DOHH2 (cell line): ENCODE measurements around the gene AMMECR1.

Experiments
- H3F3A ChIP-seq: fragments of 200-600 bp; sonication (generic), shearing (Covaris generic); 2 replicates; pipeline ENCODE4 v1.6.0; 2016; ENCODE audit warnings: antibody characterized with exemption, mild to moderate bottlenecking; ENCODE audit not compliant: control insufficient read depth, insufficient read depth
- H3K27ac ChIP-seq: fragments of 200-600 bp; sonication (generic); 2 replicates; pipeline ENCODE4 v1.5.1; 2014; ENCODE audit warnings: low read depth, mild to moderate bottlenecking, low read length, moderate library complexity
- H3K27me3 ChIP-seq: fragments of 200-600 bp; sonication (generic); 2 replicates; pipeline ENCODE4 v1.6.1; 2014; ENCODE audit warnings: mild to moderate bottlenecking, low read length, mixed read lengths; ENCODE audit not compliant: control insufficient read depth
- H3K36me3 ChIP-seq: fragments of 200-600 bp; sonication (generic); 2 replicates; pipeline ENCODE4 v1.6.1; 2014; ENCODE audit warnings: mild to moderate bottlenecking, low read length, moderate library complexity, mixed read lengths; ENCODE audit not compliant: control insufficient read depth
- H3K4me1 ChIP-seq: fragments of 200-600 bp; sonication (generic); 2 replicates; pipeline ENCODE4 v1.6.1; 2014; ENCODE audit warnings: mild to moderate bottlenecking, low read length, mixed read lengths; ENCODE audit not compliant: control insufficient read depth
- H3K4me2 ChIP-seq: fragments of 200-600 bp; sonication (generic); 2 replicates; pipeline ENCODE4 v1.6.0; 2014; ENCODE audit warnings: mild to moderate bottlenecking, low read length, moderate library complexity
- H3K4me3 ChIP-seq: fragments of 200-600 bp; sonication (generic); 2 replicates; pipeline ENCODE4 v1.5.1; 2014; ENCODE audit warnings: mild to moderate bottlenecking, low read length, mixed read lengths
- H3K79me2 ChIP-seq: fragments of 200-600 bp; sonication (generic); 2 replicates; pipeline ENCODE4 v1.6.1; 2014; ENCODE audit warnings: mild to moderate bottlenecking, low read length, mixed read lengths; ENCODE audit not compliant: control insufficient read depth
- H3K9me2 ChIP-seq: fragments of 200-600 bp; sonication (generic); replicated peaks from 2 replicates; pipeline ENCODE4 v1.6.1; 2014; ENCODE audit warnings: mild to moderate bottlenecking, low read length, mixed read lengths; ENCODE audit not compliant: control insufficient read depth
- H3K9me3 ChIP-seq: fragments of 200-600 bp; sonication (generic); 2 replicates; pipeline ENCODE4 v1.6.1; 2014; ENCODE audit warnings: antibody characterized with exemption, low read length, mixed read lengths; ENCODE audit not compliant: control insufficient read depth, insufficient read depth
- H4K20me1 ChIP-seq: fragments of 200-600 bp; sonication (generic); 2 replicates; pipeline ENCODE4 v1.6.0; 2014; ENCODE audit warnings: low read depth, mild to moderate bottlenecking, antibody characterized with exemption, low read length, moderate library complexity; ENCODE audit not compliant: control insufficient read depth, insufficient read depth
- CTCF ChIP-seq: fragments of 200-600 bp; sonication (generic); IDR thresholded peaks from one replicate; pipeline ENCODE4 v1.5.1; 2014; ENCODE audit warnings: antibody characterized with exemption, mild to moderate bottlenecking, low read depth, low read length; ENCODE audit not compliant: poor library complexity, severe bottlenecking
- EZH2phosphoT487 ChIP-seq: fragments of 200-600 bp; sonication (generic); IDR thresholded peaks from 2 replicates; pipeline ENCODE4 v1.6.1; 2017; ENCODE audit warnings: borderline replicate concordance, mild to moderate bottlenecking, antibody characterized with exemption, low read length, moderate library complexity, mixed read lengths

Gene AMMECR1

DNA sequence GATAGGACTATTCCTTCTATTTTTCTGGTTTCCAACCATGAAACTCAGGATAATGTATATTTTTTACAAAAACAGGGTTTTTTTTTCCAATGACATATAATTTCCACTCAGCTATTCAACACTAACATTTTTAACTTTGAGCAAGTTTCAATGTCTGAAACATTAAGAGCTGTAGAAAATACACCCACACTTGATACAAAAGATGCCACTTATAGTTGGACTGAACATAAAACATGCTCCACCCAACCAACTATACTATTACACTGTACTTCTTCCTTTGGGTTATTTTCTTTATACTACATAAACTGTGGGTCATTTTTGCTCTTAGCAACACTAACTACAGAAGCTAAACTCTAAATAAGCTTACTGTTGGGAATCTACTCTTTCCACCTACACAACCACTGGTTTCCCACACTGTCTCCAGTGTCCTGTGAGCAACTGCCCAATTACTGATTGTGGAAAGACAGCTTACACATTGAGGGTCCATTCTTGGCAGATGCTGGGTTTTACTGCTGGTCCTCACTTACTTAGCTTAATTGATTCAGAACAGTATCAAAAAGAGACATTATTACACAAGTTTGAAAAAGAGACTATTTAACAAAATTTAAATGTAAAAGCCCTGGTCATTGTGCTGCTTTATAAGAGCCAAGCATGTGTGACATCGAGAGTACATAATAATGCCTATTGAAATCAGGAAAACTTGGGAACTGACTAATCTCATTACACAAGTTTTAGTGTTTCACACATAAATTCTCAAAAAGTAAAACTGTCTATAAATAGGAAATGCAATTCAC is 6.3 kb downstream of the AMMECR1 start:
- Histone ChIP-seq H4K20me1 (peaks cover 3% of the 10 kb centered on the region; the same call in 1 of the 2 replicates), H3K9me3 (no peaks in the 10 kb centered on the region), H3K36me3 (no peaks in the 10 kb centered on the region), H3F3A (no peaks in the 10 kb centered on the region), H3K27me3 (no peaks in the 10 kb centered on the region), H3K79me2 (peaks cover 92% of the 10 kb centered on the region), H3K4me2 (no peak overlapping the region), H3K4me1 (peaks cover 15% of the 10 kb centered on the region), H3K27ac (no peak overlapping the region), H3K4me3 (no peak overlapping the region), H3K9me2 (no peaks in the 10 kb centered on the region)
- TF ChIP-seq EZH2phosphoT487 (no peak), CTCF (no peak)

- Histone ChIP-seq H3K79me2 (peaks cover 85% of the 10 kb centered on the region), H3K4me1 (peaks cover 13% of the 10 kb centered on the region), H3K9me3 (no peaks in the 10 kb centered on the region), H3K36me3 (no peaks in the 10 kb centered on the region), H3K4me2 (no peak overlapping the region), H3F3A (no peaks in the 10 kb centered on the region), H3K27me3 (no peaks in the 10 kb centered on the region), H3K4me3 (no peak overlapping the region), H4K20me1 (peaks cover 3% of the 10 kb centered on the region; the same call in 1 of the 2 replicates), H3K27ac (no peak overlapping the region), H3K9me2 (no peaks in the 10 kb centered on the region)
- no peak for TF ChIP-seq EZH2phosphoT487
- TF ChIP-seq CTCF, result no peak
Measured at GRCh38 chrX:110310896-110311295, 7.0 kb downstream of the AMMECR1 start.

GRCh38 chrX:110310000-110310790 is 7.7 kb downstream of the AMMECR1 start:
- H3K9me2 ChIP-seq, result no peaks in the 10 kb centered on the region
- H3K27ac ChIP-seq, result no peak overlapping the region
- H3K36me3 ChIP-seq, result no peaks in the 10 kb centered on the region
- TF ChIP-seq EZH2phosphoT487 (no peak), CTCF (no peak)
- no peaks in the 10 kb centered on the region for H3F3A ChIP-seq
- no peaks in the 10 kb centered on the region; the same call in 1 of the 2 replicates for H4K20me1 ChIP-seq
- no peak overlapping the region for H3K4me2 ChIP-seq
- no peaks in the 10 kb centered on the region for H3K9me3 ChIP-seq
- H3K27me3 ChIP-seq, result no peaks in the 10 kb centered on the region
- peaks cover 6% of the 10 kb centered on the region for H3K4me1 ChIP-seq
- H3K4me3 ChIP-seq, result no peak overlapping the region
- peaks cover 80% of the 10 kb centered on the region for H3K79me2 ChIP-seq
